PC-9 (cell line): ENCODE results near the gene SF3A2. TPM values are rescaled to one million over a fixed set of nuclear protein-coding genes. Genes with fewer than 3 reads are reported as not detected.

Experiments used
- BruUV-seq: library from RNA; stranded (reverse); fragments of 400-500 nt; replicated peaks from 2 replicates; lab custom pipeline; 2021; lab: Mats Ljungman, UMichigan
- CTCF ChIA-PET: fragments of 300-600 bp; sonication (Branson Sonifier 250); formaldehyde crosslinking; loops from one replicate; lab custom pipeline; 2022; ENCODE audit warnings: antibody characterized with exemption; lab: Charles Lee
- POLR2A ChIA-PET: fragments of 300-600 bp; sonication (Branson Sonifier 250); formaldehyde crosslinking; loops from one replicate; lab custom pipeline; 2022; ENCODE audit warnings: antibody characterized with exemption; ENCODE audit not compliant: unreplicated experiment; lab: Charles Lee
- DNase-seq, 2 experiments: peaks; one replicate each; pipeline versions ENCODE4 v3.0.0 to v3.0.0-alpha.2; 2015 to 2022; ENCODE audit warnings: mixed read lengths in 1 of 2
- H2AFZ ChIP-seq: fragments of 200-600 bp; sonication (generic); 2 replicates; pipeline ENCODE4 v1.8.1; 2017; ENCODE audit warnings: antibody characterized with exemption
- H3F3A ChIP-seq: fragments of 200-600 bp; sonication (generic); 2 replicates; pipeline ENCODE4 v1.8.1; 2017; ENCODE audit warnings: antibody characterized with exemption, mild to moderate bottlenecking, low read depth; ENCODE audit not compliant: insufficient read depth
- H3K27ac ChIP-seq: fragments of 200-600 bp; sonication (generic); 2 replicates; pipeline ENCODE4 v1.6.1; 2016; ENCODE audit warnings: mixed run types
- H3K27me3 ChIP-seq: fragments of 200-600 bp; sonication (generic); 2 replicates; pipeline ENCODE4 v1.6.1; 2016; ENCODE audit warnings: low read depth, mixed run types; ENCODE audit not compliant: insufficient read depth
- H3K36me3 ChIP-seq: fragments of 200-600 bp; sonication (generic); 2 replicates; pipeline ENCODE4 v1.6.1; 2016; ENCODE audit warnings: low read depth, mixed run types
- H3K4me1 ChIP-seq: fragments of 200-600 bp; sonication (generic); replicated peaks from 2 replicates; pipeline ENCODE4 v1.6.1; 2016; ENCODE audit warnings: mixed run types; ENCODE audit not compliant: insufficient read depth
- H3K4me2 ChIP-seq: fragments of 200-600 bp; sonication (generic); 2 replicates; pipeline ENCODE4 v1.6.1; 2017; ENCODE audit warnings: mixed run types
- H3K4me3 ChIP-seq: fragments of 200-600 bp; sonication (generic); 2 replicates; pipeline ENCODE4 v1.6.1; 2016; ENCODE audit warnings: mixed run types
- H3K79me2 ChIP-seq: fragments of 200-600 bp; sonication (generic); 2 replicates; pipeline ENCODE4 v1.6.1; 2017; ENCODE audit warnings: low read depth, mixed run types
- H3K9me2 ChIP-seq: fragments of 200-600 bp; sonication (generic); 2 replicates; pipeline ENCODE4 v1.8.1; 2017; ENCODE audit warnings: mild to moderate bottlenecking; ENCODE audit not compliant: insufficient read depth
- H3K9me3 ChIP-seq: fragments of 200-600 bp; sonication (generic); 2 replicates; pipeline ENCODE4 v1.8.1; 2016; ENCODE audit warnings: low read depth; ENCODE audit not compliant: insufficient read depth
- H4K20me1 ChIP-seq: fragments of 200-600 bp; sonication (generic); 2 replicates; pipeline ENCODE4 v1.8.1; 2017; ENCODE audit not compliant: insufficient read depth
- CTCF ChIP-seq: fragments of 200-600 bp; sonication (generic); conservative IDR thresholded peaks from 2 replicates; pipeline ENCODE4 v1.6.1; 2017; ENCODE audit warnings: mixed run types, antibody characterized with exemption, mild to moderate bottlenecking, moderate library complexity
- EZH2 ChIP-seq: fragments of 200-600 bp; sonication (generic); IDR thresholded peaks from 2 replicates; pipeline ENCODE4 v1.8.0; 2017; ENCODE audit warnings: antibody characterized with exemption, low read depth
- intact Hi-C: fragments of 100-400 bp; cut with micrococcal nuclease; formaldehyde crosslinking; loops from one replicate; pipeline ENCODE4 v1.10.0; 2022; ENCODE audit not compliant: unreplicated experiment
- total RNA-seq: library from RNA; stranded (reverse); gene quantifications from 2 replicates; pipeline ENCODE4 v1.2.3, GENCODE V29; 2021

SF3A2 gene
- total RNA-seq, 1 experiment from 2014 or later, result 83.0 TPM

GRCh38 chr19:2201473-2202148, 35.0 kb upstream of the SF3A2 start:
- Histone ChIP-seq H3K4me1 (no peaks in the 10 kb centered on the region), H3K9me2 (no peaks in the 10 kb centered on the region), H3K27ac (no peak overlapping the region), H3K79me2 (no peaks in the 10 kb centered on the region), H2AFZ (no peak overlapping the region), H3K27me3 (no peaks in the 10 kb centered on the region), H3K4me2 (no peak overlapping the region), H3K36me3 (no peaks in the 10 kb centered on the region), H3K9me3 (no peaks in the 10 kb centered on the region), H4K20me1 (no peaks in the 10 kb centered on the region), H3K4me3 (no peak overlapping the region), H3F3A (no peaks in the 10 kb centered on the region)
- TF ChIP-seq CTCF, result no peak
- no peak for TF ChIP-seq EZH2
- CTCF ChIA-PET, result no interaction called here
- POLR2A ChIA-PET, result no interaction called here
- intact Hi-C loops, result no loop called here
- BruUV-seq, result no TSS peak
- no peak for DNase-seq

GRCh38 chr19:2202366-2202765, 34.3 kb upstream of the SF3A2 start:
- intact Hi-C loops, result no loop called here
- no peak for DNase-seq
- Histone ChIP-seq H3K27me3 (no peaks in the 10 kb centered on the region), H2AFZ (no peak overlapping the region), H4K20me1 (no peaks in the 10 kb centered on the region), H3K36me3 (no peaks in the 10 kb centered on the region), H3K79me2 (no peaks in the 10 kb centered on the region), H3F3A (no peaks in the 10 kb centered on the region), H3K27ac (no peak overlapping the region), H3K4me3 (no peak overlapping the region), H3K4me1 (no peaks in the 10 kb centered on the region), H3K9me2 (no peaks in the 10 kb centered on the region), H3K9me3 (no peaks in the 10 kb centered on the region), H3K4me2 (no peak overlapping the region)
- ChIA-PET CTCF (no interaction called here), POLR2A (no interaction called here)
- no peak for TF ChIP-seq CTCF
- TF ChIP-seq EZH2, result no peak
- no TSS peak for BruUV-seq

- no TSS peak for BruUV-seq
- Histone ChIP-seq H3K9me2 (no peaks in the 10 kb centered on the region), H3K27ac (no peak overlapping the region), H3K4me3 (no peak overlapping the region), H3K4me2 (no peak overlapping the region), H2AFZ (no peak overlapping the region), H3K4me1 (no peaks in the 10 kb centered on the region), H3K9me3 (no peaks in the 10 kb centered on the region), H3F3A (no peaks in the 10 kb centered on the region), H3K79me2 (no peaks in the 10 kb centered on the region), H4K20me1 (no peaks in the 10 kb centered on the region), H3K27me3 (no peaks in the 10 kb centered on the region), H3K36me3 (no peaks in the 10 kb centered on the region)
- POLR2A ChIA-PET, result no interaction called here
- intact Hi-C loops, result no loop called here
- TF ChIP-seq EZH2 (no peak), CTCF (no peak)
- DNase-seq, result no peak
- CTCF ChIA-PET, result no interaction called here
Observed at GRCh38 chr19:2207008-2207407, 29.6 kb upstream of the SF3A2 start.
